HG02588 (cell line): ENCODE results near the gene PIK3C2A.
A peak's percentile ranks its signal among the peaks of the same experiment; 100 is the strongest.

Experiments used
- ATAC-seq: cut with Tn5 transposase; IDR thresholded peaks from one replicate; pipeline ENCODE4 v1.9.1; 2021; ENCODE audit warnings: mild to moderate bottlenecking, moderate library complexity; ENCODE audit not compliant: unreplicated experiment

The PIK3C2A gene

GRCh38 chr11:17214338-17214737 lies 6.6 kb upstream of the PIK3C2A start:
- ATAC-seq = no peak

- ATAC-seq = no peak
Measured at GRCh38 chr11:17211286-17211685, 3.5 kb upstream of the PIK3C2A start.

GRCh38 chr11:17209939-17210245 lies 2.1 kb upstream of the PIK3C2A start:
- ATAC-seq = no peak

GRCh38 chr11:17208257-17208999 lies 642 bp upstream of the PIK3C2A start:
- ATAC-seq = peak; percentile 57

GRCh38 chr11:17206463-17206862 lies 1.3 kb downstream of the PIK3C2A start:
- no peak for ATAC-seq

GRCh38 chr11:17197431-17197898 lies 10.3 kb downstream of the PIK3C2A start:
- no peak for ATAC-seq

GRCh38 chr11:17188675-17189074 lies 19.1 kb downstream of the PIK3C2A start:
- ATAC-seq = no peak

- no peak for ATAC-seq
Measured at GRCh38 chr11:17186932-17187692, 20.7 kb downstream of the PIK3C2A start.

- ATAC-seq = no peak
Measured at GRCh38 chr11:17185938-17186337, 21.8 kb downstream of the PIK3C2A start.

- no peak for ATAC-seq
Measured at GRCh38 chr11:17184882-17185587, 22.8 kb downstream of the PIK3C2A start.

- ATAC-seq = no peak
Measured at GRCh38 chr11:17183836-17184235, 23.9 kb downstream of the PIK3C2A start.

GRCh38 chr11:17179970-17180369 lies 27.8 kb downstream of the PIK3C2A start:
- ATAC-seq = no peak

GRCh38 chr11:17173332-17173731 lies 34.5 kb downstream of the PIK3C2A start:
- ATAC-seq = no peak

GRCh38 chr11:17171916-17172315 lies 35.9 kb downstream of the PIK3C2A start:
- ATAC-seq = no peak

GRCh38 chr11:17171343-17171742 lies 36.4 kb downstream of the PIK3C2A start:
- no peak for ATAC-seq

- no peak for ATAC-seq
Measured at GRCh38 chr11:17169876-17170275, 37.9 kb downstream of the PIK3C2A start.

- no peak for ATAC-seq
Measured at GRCh38 chr11:17165247-17165890, 42.4 kb downstream of the PIK3C2A start.

GRCh38 chr11:17164361-17165246 lies 43.2 kb downstream of the PIK3C2A start:
- ATAC-seq = no peak

- ATAC-seq = no peak
Measured at GRCh38 chr11:17163736-17164135, 44.0 kb downstream of the PIK3C2A start.

- no peak for ATAC-seq
Measured at GRCh38 chr11:17163291-17163690, 44.5 kb downstream of the PIK3C2A start.
